Nephron (organoid): ENCODE data around the gene KCNH1.

Experiments used
- H3K27ac Mint-ChIP-seq, 3 experiments: 2 replicates each; pipeline ENCODE4 v1.8.0; 2020; ENCODE audit warnings: mixed read lengths in 3 of 3, mild to moderate bottlenecking in 2 of 3, moderate library complexity in 1 of 3
- H3K27me3 Mint-ChIP-seq: 2 replicates; pipeline ENCODE4 v1.8.0; 2021; ENCODE audit warnings: low read depth, mild to moderate bottlenecking, moderate library complexity, mixed read lengths
- H3K36me3 Mint-ChIP-seq: 2 replicates; pipeline ENCODE4 v1.8.0; 2020; ENCODE audit warnings: low read depth, mixed read lengths
- H3K4me1 Mint-ChIP-seq: 2 replicates; pipeline ENCODE4 v1.8.0; 2020; ENCODE audit warnings: mixed read lengths
- H3K4me3 Mint-ChIP-seq, 3 experiments: 2 replicates each; pipeline ENCODE4 v1.8.0; 2020; ENCODE audit warnings: mild to moderate bottlenecking in 3 of 3, mixed read lengths in 3 of 3, moderate library complexity in 2 of 3
- H3K9me3 Mint-ChIP-seq: 2 replicates; pipeline ENCODE4 v1.8.0; 2020; ENCODE audit warnings: mixed read lengths
- CTCF ChIP-seq, 3 experiments: fragments of 200-600 bp; sonication (generic); IDR thresholded peaks; one replicate each; pipeline ENCODE4 v1.5.0; 2021; ENCODE audit warnings: antibody characterized with exemption in 3 of 3; ENCODE audit not compliant: unreplicated experiment in 3 of 3

KCNH1 gene

DNA sequence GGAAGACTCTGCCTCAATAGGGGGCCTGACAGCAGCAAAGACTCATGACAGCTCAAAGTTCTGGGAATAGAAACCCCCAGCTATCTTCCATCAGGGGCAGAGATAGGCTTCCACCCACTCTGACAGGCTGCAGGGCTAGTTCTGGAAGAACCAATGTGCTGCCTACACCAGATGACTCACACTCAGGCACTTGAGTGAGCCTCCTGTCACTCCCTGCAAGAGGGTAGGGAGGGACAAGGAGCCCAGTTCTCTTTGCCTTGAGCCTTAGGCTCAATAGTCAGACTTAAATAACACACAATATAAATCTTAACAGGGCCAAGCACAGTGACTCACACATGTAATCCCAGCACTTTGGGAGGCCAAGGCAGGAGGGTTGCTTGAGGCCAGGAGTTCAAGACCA, 418.9 kb downstream of the KCNH1 start:
- no peak for TF ChIP-seq CTCF (IDR thresholded peaks at IDR 0.05; ENCODE audit: unreplicated experiment in 3 of 3)
- H3K4me3 Mint-ChIP-seq, result no peak overlapping the region
- H3K9me3 Mint-ChIP-seq, result no peaks in the 10 kb centered on the region
- H3K36me3 Mint-ChIP-seq, result no peaks in the 10 kb centered on the region
- H3K27me3 Mint-ChIP-seq, result no peaks in the 10 kb centered on the region
- H3K4me1 Mint-ChIP-seq, result no peaks in the 10 kb centered on the region
- no peak overlapping the region for H3K27ac Mint-ChIP-seq

- H3K36me3 Mint-ChIP-seq, result no peaks in the 10 kb centered on the region
- H3K9me3 Mint-ChIP-seq, result no peaks in the 10 kb centered on the region
- H3K4me3 Mint-ChIP-seq, result no peak overlapping the region
- no peaks in the 10 kb centered on the region for H3K27me3 Mint-ChIP-seq
- H3K27ac Mint-ChIP-seq, result no peak overlapping the region
- TF ChIP-seq CTCF (IDR thresholded peaks at IDR 0.05; ENCODE audit: unreplicated experiment in 3 of 3), result no peak
- no peaks in the 10 kb centered on the region for H3K4me1 Mint-ChIP-seq
These were observed 421.9 kb downstream of the KCNH1 start for GRCh38 chr1:210711825-210712612.

GRCh38 chr1:210709701-210710100, 424.2 kb downstream of the KCNH1 start:
- H3K4me3 Mint-ChIP-seq, result no peak overlapping the region
- no peaks in the 10 kb centered on the region for H3K27me3 Mint-ChIP-seq
- H3K36me3 Mint-ChIP-seq, result no peaks in the 10 kb centered on the region
- no peaks in the 10 kb centered on the region for H3K9me3 Mint-ChIP-seq
- TF ChIP-seq CTCF (IDR thresholded peaks at IDR 0.05; ENCODE audit: unreplicated experiment in 3 of 3), result no peak
- H3K27ac Mint-ChIP-seq, result no peak overlapping the region
- H3K4me1 Mint-ChIP-seq, result no peaks in the 10 kb centered on the region

DNA sequence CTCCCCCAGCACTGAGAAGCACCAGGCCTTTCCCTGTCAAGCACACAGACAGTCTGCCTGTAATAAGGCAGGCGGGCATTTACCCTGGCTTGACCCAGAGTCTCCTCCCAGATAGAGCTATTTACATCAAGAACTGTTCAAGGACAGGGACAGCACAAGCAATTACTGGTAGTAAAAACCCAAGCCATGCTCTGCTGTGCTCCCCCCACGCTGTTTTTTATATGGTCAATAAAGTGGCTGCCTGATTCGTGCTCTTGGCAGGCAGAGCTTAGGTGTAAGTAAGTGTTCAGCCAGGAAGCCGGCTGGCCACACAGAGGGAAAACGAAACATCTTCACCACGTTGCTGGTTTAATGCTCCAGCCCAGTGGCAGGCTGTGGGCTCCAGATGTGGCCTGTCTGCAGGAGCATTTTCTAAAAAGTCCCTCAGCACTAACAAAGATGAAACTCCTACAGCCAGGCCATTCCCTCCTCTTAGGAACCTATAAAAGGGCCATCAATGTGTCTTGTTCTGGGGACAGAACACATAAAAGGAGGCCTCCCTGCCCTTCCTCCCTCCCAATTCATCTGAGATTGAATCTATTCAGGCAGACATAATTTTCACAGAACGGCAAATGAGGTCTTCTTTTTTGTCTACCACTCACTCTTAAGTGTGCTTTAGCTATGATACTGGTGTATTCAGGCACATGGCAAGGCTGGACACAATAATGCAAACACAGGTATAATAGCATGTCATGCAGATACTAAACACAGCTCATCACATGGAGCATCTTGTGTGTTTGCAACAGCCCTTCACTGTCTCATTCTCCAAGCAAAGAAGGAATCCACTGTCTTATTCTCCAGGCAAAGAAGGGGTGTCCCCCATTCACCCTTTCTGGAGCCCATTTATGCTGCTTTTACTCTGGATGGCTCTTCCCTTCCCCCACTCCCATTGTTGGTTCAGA, 426.4 kb downstream of the KCNH1 start:
- Mint-ChIP-seq H3K27me3 (no peaks in the 10 kb centered on the region), H3K27ac (no peak overlapping the region), H3K4me3 (no peak overlapping the region), H3K4me1 (no peaks in the 10 kb centered on the region), H3K36me3 (no peaks in the 10 kb centered on the region), H3K9me3 (peaks cover under 1% of the 10 kb centered on the region)
- TF ChIP-seq CTCF (IDR thresholded peaks at IDR 0.05; ENCODE audit: unreplicated experiment in 3 of 3), result no peak

- no peak for TF ChIP-seq CTCF (IDR thresholded peaks at IDR 0.05; ENCODE audit: unreplicated experiment in 3 of 3)
- no peaks in the 10 kb centered on the region for H3K27me3 Mint-ChIP-seq
- H3K36me3 Mint-ChIP-seq, result peaks cover 5% of the 10 kb centered on the region
- H3K27ac Mint-ChIP-seq, result no peak overlapping the region
- H3K4me1 Mint-ChIP-seq, result no peaks in the 10 kb centered on the region
- peaks cover 4% of the 10 kb centered on the region for H3K9me3 Mint-ChIP-seq
- no peak overlapping the region for H3K4me3 Mint-ChIP-seq
These were observed 427.7 kb downstream of the KCNH1 start for GRCh38 chr1:210706246-210706645.
